GM19372 (cell line): ENCODE data around the gene MGLL.

Source experiments
- ATAC-seq: cut with Tn5 transposase; IDR thresholded peaks from one replicate; pipeline ENCODE4 v1.9.1; 2021; ENCODE audit warnings: mild to moderate bottlenecking, low read depth, moderate library complexity; ENCODE audit not compliant: unreplicated experiment

Gene MGLL

DNA sequence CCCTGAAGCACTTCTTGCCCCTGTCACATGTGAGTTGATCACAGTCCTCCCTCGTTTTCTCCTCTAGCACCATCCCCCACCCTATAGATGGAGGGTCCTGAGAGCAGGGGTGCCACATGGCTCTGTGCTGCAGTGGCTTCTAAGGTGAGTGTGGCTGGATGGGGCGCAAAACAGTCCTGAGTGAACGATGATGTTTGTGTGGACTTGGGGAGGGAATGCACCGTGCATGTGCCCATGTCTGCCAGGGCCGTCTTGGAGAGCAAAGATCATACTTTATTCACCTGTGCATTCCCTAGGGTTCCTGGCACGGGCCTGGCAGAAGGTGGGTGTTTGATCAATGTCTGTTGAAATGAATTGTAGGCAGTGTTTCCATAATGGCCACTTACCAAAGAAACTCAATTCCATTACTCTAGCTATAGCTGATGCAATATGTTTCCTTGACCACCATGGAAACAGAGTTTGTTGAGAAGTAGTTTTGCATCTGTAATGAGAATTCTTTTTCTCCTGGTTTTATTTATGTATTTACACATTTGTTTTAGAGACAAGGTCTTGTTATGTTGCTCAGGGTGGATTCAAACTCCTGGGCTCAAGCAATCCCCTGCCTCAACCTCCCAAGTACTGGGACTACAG, 91.5 kb downstream of the MGLL start:
- no peak for ATAC-seq

GRCh38 chr3:127730171-127730570, 92.1 kb downstream of the MGLL start:
- ATAC-seq: no peak

DNA sequence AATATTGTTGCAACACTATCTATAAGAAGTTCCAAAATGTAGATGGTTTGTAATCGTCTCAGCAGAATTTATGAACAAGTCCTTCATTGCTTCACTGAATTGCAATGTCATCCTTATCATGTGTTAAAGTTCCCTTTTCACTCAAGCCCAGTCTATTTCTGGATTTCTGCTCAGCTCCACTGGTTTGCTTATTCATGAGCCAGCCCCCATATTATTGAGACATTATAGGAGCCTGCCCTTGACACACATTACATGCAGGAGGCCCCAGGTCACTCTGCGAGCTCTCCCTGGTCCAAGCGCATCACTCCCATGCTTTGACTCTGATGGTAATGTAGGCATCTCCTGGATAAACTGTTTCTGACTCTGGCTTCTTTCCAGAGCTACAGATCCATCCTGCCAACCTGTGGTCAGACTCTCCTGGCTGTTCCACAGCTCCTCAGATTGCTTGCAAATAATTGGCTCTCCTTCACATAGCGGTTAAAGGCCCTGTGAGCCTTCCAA, 92.7 kb downstream of the MGLL start:
- ATAC-seq: no peak

DNA sequence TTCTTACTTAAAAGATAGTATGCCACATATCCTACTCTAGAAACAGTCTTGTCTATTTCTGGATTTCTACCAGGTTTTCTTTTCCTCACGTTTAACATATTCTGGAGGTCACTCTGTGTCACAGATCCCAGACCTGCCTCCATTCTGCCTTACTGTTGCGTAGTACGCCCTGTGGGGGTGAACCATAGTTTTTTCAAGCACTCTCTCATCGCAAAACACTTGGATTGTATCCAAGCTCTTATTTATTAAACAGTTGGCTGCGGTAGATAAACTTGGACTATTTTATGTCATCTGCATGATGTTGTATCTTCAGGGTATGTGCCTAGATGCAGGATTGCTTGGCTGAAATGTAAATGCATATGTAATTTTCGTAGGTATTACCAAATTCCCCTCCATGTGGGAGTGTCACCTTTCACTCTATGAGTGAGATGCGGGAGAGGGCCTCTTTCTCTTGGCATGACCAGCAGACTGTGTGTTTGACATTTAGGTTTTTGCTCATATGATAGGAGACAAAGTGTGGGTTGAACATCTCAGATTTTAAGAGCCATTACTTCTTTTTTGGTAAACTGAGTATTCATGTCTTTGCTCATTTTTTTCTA, 93.8 kb downstream of the MGLL start:
- no peak for ATAC-seq

GRCh38 chr3:127726894-127727293, 95.4 kb downstream of the MGLL start:
- no peak for ATAC-seq

DNA sequence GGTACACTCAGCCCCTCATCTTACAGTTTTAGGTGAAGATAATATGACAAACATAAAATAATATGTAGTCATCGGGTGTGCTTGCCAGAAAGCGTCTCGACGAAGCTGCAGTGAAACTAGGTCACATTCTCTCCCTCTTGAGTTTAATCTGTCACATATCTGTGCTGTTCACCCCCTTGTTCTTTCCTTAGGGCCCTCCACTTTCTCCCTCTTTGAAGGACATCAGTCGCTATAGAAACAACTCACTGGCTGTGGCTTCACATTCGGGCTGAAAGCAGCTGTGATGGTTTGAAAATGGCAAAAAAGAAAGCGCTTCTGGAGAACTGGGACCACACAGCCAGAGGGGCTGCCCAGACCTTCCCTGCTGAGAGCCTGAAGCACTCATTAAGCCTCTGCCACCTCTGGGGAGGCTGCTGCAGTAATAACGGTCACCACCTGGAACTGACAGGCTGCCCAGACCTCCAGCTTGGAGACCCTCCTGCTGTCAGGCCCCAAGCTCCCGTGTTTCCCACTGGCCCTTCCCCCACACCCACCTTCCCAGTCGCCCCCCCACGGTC, 99.2 kb downstream of the MGLL start:
- ATAC-seq: no peak

- ATAC-seq: no peak
Measured at GRCh38 chr3:127722091-127722784, 100.1 kb downstream of the MGLL start.

DNA sequence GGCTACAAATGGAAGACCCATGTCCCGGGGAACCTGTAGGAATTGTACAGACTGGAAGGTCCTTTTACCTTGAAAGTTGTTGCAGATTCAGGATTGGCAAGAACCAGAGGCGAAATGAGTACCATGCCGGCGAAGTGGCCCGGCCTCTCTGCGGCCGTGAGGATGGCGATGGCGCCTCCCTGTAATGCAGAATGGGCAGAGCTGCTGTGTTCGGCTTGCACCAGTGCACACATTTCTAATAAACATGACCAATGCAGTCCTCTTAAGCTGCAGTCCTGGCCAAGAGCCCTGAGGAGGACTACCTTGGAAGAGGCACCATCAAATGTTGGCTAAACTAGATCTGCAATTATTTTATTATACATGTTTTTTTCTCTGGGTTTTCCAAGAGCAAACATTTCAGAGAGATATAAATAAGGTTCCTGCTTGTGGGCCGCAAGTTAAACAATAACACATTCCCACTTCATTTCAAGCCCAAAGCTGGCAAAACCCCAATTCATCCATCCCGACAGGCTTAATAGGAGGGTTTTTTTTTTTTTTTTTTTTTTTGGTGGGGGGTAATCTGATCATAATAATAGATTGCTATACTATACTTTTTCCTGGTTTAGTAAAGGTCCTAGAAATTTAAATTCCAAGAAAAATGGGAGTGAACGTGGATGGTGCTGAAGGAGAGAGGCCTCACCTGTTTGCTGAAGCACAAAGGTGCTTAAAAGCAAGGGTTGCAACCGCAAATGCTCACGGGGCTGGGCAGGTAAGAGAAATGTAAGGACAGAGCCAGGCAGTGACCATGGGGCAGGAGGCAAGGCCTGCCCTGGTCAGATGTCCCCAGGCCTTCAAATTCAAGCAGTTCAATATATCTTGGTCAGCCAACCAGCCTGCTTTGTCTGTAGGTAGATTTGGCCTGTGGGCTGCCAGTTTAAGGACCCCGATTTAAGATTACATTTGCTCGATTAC, 101.1 kb downstream of the MGLL start:
- ATAC-seq: no peak

- ATAC-seq: no peak
Measured at GRCh38 chr3:127720161-127720823, 102.0 kb downstream of the MGLL start.

- no peak for ATAC-seq
Measured at GRCh38 chr3:127719369-127719768, 102.9 kb downstream of the MGLL start.

- no peak for ATAC-seq
Measured at GRCh38 chr3:127718916-127719290, 103.4 kb downstream of the MGLL start.

DNA sequence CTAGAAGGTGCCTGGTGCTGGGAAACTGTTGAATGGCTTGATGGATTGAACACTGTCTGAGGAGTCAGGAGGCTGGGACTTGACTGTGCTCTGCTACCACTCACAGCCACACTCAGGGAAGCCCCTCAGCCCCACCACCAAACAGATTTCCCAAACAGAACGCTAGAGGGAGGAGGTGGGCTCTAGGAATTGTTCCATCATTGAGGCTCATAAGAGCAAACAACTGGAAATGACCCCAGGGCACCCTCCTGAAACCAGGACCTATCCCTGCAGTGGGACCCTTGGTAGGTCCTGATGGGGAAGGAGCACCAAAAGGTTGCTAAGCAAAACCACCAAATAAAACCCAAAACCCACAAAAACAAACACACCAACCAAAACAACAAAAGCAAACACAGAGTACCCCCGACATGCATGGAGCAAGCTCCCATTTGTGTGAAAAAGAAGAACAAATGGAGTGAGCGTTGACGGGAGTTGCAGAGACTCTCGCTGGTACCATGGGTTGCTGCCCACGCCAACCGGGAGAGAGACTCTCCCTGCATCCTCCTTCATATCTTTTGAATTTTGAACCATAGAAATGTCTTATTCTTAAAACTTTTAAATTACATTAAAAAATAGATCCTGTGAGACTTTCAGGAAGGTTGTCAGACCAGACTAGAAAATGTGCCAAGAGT, 103.9 kb downstream of the MGLL start:
- ATAC-seq: no peak

DNA sequence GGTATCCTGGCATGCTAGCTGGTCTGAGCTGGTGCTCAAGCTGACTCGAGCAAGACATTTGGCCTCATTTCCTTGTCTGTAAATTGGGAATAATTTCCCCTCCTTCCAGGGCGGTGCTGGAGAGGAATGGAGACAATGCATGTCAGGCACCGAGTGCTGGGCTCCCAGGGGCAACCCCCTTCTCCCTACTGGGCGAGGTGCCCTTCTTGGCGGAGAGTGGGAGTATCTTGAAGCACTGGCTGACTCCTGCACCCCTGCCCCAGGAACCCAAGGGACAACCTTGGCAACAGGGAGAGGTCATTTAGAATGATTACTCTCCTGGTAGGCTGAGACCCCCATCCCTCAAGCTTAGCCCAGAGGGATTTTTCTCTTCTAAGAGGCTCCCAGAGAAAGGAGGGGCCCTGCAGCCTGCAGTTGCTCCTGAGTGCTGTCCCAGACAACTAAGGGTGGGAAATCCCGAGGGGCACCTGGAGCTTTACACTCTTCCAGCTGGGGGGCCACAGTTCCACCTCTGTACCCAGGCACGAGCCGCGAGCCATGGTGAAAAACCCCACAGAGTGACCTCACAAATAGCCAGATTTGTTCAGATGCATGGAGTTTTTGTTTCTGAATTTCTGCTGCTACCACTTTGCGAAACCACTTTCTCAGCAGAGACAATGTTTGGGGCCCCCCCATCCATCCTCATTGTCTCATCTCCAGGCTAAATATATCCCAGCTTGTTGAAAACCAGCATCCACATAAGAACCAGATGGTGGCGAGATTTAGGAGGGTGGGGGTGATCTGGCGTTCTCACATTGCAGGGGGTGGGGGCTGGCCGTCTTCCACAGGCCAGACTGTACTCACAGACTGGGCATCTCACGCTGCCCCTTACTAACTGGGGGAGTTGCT, 104.7 kb downstream of the MGLL start:
- no peak for ATAC-seq

GRCh38 chr3:127716384-127716783, 105.9 kb downstream of the MGLL start:
- no peak for ATAC-seq

DNA sequence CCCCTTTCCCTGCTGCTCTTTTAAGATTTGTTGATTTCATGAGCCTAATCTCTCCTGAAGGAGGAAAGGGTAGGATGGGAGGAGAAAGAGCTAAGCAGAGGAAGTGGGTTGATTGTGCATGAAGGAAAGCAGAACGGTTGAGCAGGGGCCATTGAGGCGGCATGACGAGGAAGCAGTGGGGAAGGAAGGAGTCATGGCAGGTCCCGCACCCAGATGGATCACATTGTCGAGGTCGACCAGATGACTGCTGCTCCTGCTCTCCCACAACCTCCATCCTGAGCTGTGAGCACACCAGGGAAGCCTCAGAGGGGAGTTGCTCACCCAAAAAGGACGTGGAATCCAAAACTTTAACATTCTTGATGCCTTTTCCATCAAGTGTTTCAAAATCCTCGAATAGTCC, 106.8 kb downstream of the MGLL start:
- no peak for ATAC-seq

DNA sequence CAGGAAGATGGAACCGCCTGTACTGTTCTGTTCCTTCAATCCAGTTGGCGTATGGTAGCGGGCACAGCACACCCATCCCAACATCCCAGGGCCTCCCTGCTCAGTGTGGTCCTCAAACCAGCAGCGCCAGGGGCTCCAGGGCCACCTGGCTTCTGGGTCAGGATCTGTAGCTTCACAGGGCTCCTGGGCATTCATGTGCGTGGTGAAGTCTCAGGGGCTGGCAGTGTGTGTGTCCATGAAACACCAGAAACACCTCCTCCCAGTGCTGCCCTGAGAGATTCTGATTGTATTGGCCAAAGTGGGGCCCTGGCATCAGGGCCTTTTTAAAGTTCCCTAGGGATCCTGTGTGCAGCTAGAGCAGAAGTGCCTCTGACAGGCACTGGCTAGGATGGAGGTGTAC, 107.4 kb downstream of the MGLL start:
- no peak for ATAC-seq

DNA sequence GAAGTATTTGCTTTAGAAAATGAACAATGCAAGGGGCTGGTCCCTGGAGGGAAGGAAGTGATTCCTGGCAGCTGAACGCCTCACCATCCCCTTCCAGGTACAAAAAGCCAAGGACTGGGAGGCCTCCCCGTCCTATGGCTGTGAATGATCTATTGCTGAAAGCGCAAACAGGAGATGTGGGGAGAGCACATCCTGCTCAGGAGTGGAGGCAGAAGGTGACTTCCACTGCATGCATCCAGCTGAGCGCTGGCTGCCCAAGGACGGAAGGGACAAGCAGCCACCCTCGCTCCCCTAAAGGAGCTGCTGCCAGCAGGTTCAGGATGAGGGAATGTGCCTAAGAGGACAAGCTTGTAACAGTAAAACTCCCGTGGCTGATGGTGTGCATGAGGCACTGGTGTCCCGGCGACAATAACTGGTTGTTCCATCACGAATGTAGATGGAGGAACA, 108.2 kb downstream of the MGLL start:
- ATAC-seq: no peak
